ENCODE data around the gene CALM3.

DNA sequence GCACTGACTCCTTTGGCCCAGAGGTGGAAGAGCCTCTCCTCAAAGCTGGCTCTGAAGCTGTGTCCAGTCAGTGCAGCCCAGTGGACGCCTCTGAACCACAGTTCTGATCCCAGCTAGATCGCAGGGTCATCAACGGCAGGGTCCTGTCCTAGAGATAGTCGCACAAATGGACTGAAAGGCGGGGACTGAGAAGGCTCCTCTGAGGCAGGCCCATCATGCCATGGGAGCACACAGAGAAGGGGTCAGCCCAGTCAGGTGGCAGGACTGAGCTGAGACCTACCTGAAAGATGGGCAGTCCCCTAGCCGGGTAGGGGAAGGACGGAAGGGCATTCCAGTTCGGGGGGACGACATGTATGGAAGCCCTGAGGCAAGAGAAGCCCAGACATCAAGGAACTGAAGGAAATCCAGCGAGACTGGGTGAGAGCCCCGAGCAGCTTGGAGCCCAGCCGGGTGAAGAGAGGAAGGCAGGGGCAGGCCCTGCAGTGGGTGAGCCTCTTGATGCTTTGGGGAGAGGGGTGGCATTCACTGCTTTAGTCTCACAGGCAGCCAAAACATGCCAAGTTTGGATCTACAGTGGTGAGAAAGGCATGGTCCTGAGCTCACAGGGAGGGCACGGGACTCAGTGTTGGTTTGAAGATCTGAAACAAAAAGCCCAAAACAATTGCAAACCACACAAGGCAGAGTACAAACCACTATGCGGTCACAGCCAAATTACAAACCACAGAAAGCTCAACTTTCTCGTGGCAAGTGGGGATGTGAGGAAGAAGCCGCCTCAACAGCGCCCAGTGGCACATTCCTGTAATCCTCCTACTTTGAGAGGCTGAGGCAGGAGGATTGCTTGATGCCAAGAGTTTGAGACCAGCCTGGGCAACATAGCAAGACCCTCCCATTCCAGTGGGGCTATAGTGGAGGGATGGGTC is 10.0 kb downstream of the CALM3 start:
- TF ChIP-seq CTCF (IDR thresholded peaks at IDR 0.05) (no peak), POLR2A (IDR thresholded peaks at IDR 0.05) (no peak)
